Left forelimb (tissue), 1 donor: ENCODE data around the gene SOCS7.

Experiments
- DNase-seq: peaks from one replicate; pipeline ENCODE4 v3.0.0-alpha.2; 2018; ENCODE audit warnings: low spot score

Gene SOCS7

DNA sequence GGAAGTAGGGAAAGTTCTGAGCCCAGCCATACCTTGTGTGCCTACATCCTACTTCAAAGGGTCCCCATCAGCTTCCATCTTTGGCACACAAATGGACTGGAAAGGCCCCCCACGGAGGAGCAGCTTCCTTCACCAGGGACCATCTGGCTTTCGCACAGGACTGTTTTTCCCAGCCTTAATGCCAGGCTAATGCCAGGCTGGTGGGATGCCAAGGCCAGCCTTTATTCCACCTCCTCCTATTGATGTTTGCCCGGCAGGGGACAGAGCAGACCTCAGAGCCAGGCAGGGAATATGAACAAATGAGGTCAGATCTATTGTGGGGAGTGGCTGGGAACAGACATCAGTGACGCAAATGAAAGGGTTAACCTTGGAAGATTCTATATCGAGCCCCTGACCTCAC is 13.6 kb upstream of the SOCS7 start:
- DNase-seq = no peak

DNA sequence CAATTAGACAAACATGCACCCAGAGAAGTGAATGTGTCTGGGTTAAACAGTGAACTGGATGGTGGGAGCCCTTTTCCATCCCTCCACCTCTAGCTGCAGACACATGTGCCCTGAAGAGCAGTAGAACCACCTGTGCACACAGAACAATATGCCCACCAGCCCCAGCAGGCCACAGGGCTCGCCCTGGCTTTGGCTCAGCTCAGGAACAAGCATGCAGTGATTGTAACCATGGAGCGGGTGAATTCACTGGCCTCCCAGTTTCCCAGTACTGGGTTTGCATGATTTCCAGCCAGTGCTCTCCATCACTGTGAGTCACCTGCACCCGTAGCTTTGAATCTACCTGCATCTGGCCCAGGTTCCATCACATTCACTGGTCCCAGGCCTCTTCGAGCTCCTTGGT is 13.1 kb upstream of the SOCS7 start:
- no peak for DNase-seq

DNA sequence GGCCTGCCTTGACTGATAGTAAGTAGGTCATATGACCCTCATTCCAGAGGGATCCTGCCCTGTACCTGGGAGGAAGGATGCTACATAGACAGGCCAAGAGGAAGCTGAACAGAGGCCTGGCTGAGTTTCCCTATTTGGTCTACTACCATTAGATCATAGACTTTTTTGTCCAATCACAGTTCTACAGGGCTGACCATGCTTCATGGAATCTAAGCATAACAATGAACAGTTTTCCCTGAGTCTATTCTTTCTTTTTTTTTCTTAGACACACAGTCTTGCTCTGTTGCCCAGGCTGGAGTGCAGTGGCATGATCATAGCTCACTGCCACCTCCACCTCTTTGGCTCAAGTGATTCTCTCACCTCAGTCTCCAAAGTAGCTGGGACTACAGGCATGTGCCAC is 11.8 kb upstream of the SOCS7 start:
- DNase-seq = no peak

DNA sequence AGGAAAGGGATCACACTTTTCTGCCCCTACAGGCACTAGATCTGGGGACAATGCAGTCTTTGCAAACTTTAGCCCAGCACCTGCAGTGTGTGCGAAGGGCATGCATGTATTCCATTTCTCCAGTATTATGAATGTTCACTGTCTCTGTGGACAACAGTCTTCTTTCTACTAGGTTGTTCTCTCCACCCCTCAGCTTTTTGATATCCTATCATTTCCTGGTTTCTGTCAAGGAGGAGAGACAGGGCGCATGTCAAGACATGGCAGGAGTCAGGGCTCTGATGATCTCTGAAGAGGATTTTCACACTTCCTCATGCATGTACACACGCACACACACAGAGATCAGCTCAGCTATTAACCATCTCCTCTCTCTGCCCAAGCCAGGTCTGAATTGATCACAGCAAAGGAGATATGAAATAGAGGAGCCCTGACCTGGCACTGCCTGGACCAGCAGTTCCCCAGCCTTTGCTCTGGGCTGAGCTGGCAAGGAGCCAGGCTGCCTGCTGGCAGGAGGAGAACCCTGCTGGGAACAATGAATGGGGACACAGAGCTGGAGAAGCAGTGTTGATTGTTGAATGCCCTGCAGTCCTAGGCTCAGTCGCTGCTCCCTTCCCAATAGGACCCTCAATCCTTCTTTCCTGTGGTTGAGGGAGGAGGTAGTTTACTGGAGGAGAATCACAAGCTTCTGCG is 10.5 kb upstream of the SOCS7 start:
- DNase-seq = no peak

DNA sequence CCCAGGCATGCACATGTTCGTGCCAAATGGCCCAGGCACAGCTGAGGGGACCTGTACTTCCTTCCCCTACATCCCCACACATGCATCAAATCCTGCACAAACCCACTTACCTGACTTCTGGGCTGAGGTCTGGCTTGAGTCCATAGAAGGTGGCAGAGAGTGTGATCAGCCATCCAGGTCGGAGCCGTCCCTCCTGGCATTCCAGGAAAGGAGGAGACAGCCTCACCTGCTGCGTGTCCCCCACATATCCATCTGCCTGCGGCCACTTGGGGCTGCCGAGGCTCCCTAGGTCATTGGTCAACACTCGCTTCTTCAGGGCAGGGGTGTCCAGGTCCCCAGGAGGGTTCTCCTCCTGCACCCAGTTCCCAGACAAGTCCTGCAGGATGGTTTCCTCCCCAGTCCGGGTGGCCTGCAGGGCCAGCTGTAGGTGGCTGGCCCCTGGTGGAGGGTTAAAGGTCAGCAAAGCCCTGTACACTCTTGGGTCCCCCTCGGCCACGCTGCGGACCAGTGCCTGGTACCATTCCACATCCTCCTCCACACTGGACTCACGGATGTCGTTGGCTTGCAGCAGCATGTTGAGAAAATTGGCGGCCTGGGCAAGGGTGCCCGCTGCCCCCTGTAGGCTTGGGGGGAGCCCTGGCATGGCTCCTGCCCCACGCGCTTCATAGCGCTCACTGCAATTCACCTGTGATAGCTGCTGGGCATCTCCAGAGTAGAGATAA is 8.6 kb upstream of the SOCS7 start:
- no peak for DNase-seq

DNA sequence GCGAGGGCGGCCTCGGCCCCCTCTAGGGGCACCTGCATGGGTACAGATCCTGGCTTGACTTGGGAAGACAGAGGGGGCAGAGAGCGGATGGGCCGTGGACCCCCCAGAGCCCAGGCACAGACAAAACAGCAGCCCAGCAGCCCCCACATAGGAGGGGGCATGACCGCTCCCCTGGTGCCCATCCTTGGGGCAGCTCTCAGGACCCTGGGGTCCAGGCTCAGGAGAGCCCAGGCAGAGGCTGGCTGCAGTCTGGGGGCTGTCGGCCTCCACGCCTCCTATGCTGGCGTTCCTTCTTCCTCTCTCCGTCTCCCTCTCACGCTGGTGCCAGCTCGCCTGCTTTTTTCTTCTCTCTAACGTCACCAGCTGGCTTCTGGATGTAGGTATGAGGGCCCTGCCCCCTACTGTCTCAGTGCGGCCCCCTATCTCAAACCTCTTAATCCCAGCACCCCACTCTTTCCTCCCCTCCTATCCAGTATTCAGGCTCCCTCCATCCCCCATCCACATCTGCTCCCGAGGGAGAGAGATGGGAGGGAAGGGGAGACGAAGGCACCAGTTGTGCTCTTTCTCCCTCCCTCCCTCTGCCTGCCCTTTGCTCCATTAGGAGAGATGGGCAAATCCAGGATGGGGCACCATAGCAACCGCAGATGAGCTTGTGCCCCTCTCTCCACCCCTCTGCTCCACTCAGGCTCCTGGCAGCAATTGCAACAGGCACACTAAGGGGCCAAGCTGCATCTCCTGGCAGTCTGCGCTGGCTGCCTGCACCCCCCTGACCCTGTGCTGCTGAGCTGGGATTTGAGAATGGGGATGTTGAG is 7.8 kb upstream of the SOCS7 start, which contains the start of gene GPR179:
Gene GPR179, minus strand, starts transcription at position 349 of the 812 bp plus-strand sequence. Its CDS starts 167 bp downstream, at position 182.
- no peak for DNase-seq

DNA sequence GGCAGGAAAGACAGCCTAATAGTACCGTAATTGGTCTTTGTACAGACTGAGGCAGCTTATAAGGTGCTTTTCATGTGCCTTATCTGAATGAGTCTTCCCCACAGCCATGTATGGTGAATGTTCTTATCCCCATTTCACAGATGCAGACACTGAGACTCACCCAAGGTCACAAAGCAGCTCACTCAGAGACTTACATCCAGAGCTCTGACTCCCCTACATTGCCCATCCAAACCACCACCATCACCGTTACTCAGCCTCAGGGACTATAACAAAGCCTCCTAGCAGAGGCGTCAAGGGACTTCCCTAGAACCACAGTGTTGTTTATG is 7.3 kb upstream of the SOCS7 start:
- no peak for DNase-seq

DNA sequence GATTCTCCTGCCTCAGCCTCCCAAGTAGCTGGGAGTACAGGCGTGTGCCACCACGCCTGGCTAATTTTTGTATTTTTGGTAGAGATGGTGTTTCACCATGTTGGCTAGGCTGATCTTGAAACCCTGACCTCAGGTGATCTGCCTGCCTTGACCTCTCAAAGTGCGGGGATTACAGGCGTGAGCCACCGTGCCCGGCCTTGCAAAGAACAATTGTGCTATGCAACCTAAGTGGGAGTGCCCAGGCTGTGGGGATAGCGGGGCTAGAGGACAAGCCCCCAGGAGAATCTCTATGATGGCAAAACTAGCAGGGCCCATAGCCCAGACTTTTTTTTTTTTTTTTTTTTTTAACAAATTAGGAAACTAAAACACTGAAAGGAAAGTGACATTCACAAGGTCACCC is 5.9 kb upstream of the SOCS7 start:
- DNase-seq = no peak

DNA sequence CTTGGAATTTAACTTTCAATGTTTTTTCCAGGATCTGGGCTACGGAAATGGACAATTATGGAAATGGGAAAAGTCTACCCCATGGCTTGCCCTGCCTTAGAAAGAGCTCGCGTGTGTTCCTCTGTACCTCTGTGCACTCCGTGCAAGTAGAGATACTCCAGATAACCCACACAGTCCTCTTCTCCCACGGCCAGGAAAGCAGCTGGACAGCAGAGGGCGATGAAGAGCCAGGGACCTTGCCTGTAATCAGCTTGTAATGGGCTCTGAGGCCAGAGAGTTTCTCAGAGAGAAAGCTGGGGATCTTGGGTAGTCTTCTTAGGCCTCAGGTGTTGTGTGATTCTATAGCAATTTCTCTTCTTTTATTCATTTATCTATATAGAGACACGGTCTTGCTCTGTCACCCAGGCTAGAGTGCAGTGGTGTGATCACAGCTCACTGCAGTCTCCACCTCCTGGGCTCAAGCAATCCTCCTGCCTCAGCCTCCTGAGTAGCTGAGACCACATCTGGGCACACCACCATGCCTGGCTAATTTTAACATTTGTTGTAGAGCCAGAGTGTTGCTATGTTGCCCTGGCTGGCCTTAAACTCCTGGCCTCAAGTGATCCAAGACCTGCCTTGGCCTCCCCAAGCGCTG is 2.4 kb upstream of the SOCS7 start:
- peak; percentile 88 for DNase-seq

DNA sequence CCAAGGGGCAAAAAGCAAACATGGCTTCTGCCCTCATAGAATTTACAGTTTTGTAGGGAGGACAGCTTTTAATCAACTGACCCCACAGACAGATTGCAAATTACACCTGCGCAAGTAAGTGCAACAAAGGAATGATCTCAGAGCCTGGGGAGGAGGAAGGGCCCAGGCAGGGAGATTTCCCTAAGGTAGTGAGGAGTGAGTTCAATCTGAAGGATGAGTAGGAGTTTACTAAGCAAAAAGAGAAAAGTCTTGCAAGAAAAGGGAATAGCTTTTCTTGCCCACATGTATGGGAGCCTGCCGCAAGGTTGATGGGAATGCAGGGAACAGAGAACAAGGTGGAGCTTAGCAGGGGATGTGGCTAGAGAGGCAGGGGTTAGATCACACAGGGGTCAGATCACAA is 1.6 kb upstream of the SOCS7 start:
- DNase-seq = no peak

DNA sequence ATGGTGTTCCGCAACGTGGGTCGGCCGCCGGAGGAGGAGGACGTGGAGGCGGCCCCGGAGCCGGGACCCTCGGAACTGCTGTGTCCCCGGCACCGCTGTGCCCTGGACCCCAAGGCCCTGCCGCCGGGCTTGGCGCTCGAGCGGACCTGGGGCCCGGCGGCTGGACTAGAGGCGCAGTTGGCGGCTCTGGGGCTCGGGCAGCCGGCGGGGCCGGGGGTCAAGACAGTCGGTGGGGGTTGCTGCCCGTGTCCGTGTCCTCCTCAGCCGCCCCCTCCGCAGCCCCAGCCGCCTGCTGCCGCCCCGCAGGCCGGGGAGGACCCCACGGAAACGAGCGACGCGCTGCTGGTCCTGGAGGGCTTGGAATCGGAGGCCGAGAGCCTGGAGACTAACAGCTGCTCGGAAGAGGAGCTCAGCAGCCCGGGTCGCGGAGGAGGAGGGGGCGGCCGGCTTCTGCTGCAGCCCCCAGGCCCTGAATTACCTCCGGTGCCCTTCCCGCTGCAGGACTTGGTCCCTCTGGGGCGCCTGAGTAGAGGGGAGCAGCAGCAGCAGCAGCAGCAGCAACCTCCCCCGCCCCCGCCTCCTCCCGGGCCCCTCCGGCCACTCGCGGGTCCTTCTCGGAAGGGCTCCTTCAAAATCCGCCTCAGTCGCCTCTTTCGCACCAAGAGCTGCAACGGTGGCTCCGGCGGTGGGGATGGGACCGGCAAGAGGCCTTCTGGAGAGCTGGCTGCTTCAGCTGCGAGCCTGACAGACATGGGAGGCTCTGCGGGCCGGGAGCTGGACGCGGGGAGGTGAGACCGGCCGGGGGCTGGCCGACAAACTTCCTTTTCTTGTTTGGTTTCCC is 821 bp downstream of the SOCS7 start:
- no peak for DNase-seq

DNA sequence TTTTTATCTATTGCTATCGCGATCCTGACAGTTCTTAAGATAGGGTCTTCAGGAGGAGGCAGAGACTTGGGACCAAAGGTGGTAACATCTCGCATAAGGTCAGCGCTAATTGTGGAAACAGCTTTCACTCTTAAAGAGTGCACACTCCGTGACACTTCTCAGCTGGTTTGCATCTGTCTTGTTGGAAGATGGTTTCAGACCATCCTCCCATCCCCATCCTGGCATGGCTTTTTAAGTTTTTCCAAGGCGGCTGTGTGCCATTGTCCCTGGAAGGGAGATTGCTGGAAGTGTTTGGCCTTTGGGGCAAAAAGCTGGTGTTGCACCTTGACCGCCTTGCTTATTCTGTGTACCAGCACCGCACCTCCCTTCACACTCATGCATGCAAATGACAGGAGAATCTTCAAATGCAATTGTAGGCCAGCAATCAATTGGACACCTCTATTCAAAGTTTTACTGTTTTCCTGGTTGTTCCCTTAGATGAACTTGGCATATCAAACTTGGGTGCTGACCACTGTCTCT is 1.5 kb downstream of the SOCS7 start:
- no peak for DNase-seq

DNA sequence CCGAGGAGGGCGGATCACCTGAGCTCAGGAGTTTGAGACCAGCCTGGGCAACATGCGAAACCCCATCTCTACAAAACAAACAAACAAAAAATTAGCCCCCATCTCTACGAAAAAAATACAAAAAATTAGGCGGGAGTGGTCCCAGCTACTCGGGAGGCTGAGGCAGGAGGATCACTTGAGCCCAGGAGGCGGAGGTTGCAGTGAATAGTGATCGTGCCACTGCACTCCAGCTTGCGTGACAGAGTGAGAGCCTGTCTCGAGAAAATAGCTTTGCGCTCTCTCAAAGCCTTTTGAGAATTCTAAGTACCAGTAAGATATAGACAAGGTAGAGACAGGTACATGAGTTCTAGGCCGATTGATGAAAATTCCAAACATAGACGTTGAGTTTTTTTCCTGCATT is 2.0 kb downstream of the SOCS7 start:
- DNase-seq = no peak

DNA sequence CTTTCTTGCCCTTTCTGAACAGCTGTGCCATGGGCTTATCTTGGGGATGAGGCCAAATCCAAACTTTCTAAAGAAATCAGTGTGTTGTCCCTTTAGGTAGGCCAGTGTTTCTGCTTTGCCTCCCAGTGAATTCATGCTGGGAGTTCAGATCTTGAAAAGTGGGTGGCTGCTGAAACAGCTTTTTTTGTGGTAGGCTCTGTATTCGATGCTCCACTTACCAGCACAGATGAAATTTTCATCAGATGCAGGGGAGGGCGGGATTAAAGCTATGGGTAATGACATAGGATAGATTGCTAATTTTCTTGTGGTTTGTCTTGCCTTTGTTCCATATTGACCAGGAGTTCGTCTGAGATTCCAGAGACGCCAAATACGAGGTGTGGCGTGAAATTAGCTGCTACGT is 2.8 kb downstream of the SOCS7 start:
- DNase-seq = no peak

DNA sequence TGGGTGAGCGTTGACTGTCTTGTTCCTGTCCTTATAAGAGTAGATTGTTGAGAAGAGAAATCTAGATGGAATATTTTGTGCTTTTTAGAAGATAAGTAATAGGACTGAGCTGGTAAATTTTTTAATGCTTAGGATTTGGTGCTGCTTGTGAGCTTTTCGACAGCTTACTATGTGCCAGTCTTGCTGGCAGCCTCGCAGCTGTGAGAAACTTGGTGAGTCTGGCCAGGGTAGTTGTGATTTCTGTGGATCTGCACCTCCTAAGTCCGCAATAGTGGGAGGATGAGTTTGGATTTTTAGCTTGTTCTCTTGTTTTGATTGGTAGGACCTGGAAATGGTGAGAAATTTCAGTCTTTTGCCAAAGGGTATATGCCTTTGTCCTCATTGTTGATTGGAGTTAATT is 3.6 kb downstream of the SOCS7 start:
- DNase-seq = no peak

DNA sequence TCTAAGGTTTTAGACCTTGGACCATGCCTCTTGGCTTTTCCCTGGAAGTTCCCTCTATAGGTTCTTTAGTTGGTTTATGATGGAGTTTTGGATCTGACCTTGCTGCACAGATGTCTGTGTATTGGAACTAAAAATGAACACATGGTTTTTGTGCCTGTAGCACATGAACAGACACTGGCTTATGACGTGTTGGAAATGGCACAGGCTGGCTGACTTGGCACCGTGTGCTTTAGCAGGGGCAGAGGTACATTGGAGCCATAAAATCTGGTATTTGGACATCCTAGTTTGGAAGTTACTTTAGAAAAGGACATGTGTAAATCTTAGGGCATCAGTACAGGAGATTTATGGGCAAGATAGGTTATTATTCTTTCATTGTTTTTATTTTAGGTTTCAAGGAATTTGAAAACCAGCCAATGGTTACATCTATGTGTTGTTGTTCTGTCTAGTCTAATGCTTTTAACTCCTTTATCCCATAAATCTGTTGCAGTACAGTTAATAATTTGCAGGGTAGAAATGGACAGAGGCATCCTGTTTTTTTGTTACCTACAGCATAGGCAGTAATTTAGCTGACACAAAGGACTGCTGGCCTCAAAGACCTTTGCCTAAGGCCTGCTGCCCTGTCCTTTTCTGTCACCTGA is 6.0 kb downstream of the SOCS7 start:
- no peak for DNase-seq

DNA sequence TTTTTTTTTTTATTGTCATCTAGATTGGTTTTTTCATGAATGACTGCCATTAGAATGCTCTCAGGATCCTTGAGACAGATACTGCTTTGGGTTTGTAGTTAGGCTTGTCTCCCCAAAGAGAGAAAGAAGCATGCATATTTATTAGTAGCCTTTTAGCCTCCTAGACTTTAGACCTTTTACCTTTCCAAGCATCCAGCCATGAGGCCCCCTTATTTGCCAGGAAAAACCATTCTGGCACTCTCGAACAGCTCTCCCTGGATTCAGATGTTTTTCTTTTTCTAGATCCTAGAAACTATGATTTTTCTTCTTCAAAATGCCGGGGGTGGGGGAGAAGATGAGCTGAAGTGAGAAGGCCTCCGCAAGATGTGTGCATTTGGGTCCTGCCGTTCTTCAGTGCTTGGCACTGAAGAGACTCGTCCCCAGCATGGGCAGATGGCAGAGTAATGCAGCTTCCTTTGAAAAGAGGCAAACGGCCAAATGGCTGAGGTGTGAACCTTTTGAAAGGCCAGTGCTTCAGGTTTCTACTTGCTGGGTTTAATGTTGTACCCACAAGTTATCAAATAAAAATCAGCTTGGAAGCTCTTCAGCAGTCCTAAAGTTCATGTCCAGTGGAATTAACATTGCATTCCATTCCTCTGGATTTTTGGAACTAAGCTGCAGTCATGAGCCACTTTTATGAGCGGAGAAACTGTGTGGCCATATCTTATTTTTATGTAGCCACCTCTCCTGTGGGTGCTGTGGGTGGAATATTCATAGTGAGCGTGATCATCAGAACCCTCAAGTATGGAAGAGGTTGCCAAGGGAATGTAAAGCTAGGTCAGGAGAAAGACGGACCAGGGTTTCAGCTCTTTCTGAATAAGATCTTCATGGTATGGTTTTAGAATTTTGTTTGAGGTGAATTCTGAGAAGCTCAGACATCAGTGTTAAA is 7.2 kb downstream of the SOCS7 start:
- DNase-seq = no peak

DNA sequence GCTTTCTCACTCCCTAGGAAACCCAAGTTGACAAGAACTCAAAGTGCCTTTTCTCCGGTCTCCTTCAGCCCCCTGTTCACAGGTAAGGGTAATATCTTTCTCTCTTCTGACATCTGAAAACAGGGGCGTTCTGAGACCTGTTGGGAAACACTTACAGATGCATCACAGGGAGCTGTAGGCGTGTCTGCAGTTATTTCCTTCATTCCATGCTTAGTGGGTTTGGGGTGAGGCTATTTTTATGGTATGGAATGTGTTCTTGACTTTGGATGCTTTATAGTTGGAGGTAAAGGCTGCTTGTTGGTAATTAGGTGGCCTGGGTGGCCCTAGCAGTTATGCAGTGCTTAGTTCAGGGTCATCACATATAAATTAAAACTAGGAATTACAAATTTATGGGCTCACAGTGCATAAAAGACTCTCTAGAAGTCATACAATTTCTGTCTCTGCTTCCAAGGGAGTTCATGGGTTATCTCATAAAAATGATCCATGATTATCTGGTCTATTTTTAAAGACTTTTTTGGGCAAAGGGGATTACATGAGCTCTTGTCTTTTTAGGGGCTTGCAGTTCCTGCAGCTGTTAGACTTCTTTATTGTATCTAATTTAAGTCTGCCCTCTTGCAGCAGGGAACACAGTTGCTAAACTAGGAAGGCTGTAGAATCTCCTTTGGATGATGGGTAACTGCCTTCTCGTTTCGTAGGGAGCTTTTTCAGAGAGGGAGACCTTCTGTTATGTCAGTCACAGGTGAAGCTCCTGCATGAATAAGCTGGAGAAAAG is 10.2 kb downstream of the SOCS7 start:
- DNase-seq = no peak

DNA sequence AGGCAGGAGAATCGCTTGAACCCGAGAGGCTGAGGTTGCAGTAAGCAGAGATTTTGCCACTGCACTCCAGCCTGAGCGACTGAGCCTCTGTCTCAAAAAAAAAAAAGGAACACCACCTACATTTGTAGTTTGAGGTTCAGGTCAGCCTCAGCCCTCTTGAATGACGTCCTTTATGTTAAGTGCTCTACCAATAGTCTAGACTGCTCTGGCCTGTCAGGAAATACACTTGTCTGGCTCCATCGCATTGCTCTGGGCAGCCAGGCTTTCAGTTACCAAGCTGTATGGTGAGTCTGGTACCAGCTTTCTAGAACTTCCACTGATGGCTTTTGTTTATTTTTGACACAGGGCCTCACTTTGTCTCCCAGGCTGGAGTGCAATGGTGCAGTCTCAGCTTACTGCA is 11.4 kb downstream of the SOCS7 start:
- DNase-seq = no peak
